Measurements from ENCODE around the gene CCDC106. TPM values are rescaled to one million over a fixed set of nuclear protein-coding genes. Genes with fewer than 3 reads are reported as not detected.

Gene CCDC106
- total RNA-seq, 2 experiments from 2014 or later, result 29.0 to 30.1 TPM

DNA sequence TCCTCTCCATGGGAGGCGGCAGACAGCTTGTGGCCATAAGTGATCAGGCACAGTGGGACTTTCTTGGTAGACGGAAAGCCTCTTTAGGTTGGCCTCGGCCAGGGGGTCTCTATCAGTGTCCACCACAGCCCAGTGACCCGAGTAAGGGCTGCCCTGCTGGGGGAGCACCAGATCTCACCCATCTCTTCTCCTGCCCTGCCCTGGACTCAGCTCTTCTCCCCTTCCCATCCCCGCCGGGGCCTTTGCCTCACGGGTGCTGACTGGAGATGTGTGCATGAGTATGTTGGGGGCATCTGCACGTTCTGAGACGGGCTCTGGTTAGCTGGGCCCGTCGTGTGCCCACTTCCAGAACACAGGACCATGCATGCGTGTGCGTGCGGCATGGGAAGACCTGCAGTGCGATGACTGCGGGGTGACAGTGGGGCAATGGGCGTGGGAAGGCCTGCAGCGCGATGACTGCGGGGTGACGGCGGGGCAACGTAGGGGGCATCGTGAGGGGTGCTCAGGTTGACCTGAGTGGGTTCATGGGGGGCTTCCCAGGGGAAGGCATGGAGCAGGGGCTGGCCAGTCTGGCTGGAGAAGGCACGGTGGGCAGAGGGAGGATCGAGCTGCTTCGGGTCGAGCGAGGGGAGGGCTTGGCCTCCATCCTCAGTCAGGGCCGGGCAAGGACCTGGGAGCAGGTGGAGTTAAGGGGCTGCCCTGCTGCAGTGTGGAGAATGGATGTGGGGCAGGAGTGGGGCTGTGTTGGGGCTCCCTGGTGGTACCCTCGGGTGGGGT, 42.9 kb downstream of the CCDC106 start:
- H3K4me3 ChIP-seq (ENCODE audit: low read depth, low read length, poor library complexity, severe bottlenecking), result no peak overlapping the region
- peaks cover 100% of the 10 kb centered on the region for H3K36me3 ChIP-seq (ENCODE audit: insufficient read depth, low read length)
- H3K9me2 ChIP-seq (ENCODE audit: insufficient read depth, low read length), result no peaks in the 10 kb centered on the region
- H3K27ac ChIP-seq (ENCODE audit: low read depth, low read length, poor library complexity, severe bottlenecking), result no peak overlapping the region
- no peak for DNase-seq (ENCODE audit: low spot score)
- no peaks in the 10 kb centered on the region for H3K4me1 ChIP-seq (ENCODE audit: insufficient read depth, low read length, poor library complexity, severe bottlenecking)
- TF ChIP-seq, protein P1, sequence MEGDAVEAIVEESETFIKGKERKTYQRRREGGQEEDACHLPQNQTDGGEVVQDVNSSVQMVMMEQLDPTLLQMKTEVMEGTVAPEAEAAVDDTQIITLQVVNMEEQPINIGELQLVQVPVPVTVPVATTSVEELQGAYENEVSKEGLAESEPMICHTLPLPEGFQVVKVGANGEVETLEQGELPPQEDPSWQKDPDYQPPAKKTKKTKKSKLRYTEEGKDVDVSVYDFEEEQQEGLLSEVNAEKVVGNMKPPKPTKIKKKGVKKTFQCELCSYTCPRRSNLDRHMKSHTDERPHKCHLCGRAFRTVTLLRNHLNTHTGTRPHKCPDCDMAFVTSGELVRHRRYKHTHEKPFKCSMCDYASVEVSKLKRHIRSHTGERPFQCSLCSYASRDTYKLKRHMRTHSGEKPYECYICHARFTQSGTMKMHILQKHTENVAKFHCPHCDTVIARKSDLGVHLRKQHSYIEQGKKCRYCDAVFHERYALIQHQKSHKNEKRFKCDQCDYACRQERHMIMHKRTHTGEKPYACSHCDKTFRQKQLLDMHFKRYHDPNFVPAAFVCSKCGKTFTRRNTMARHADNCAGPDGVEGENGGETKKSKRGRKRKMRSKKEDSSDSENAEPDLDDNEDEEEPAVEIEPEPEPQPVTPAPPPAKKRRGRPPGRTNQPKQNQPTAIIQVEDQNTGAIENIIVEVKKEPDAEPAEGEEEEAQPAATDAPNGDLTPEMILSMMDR (conservative IDR thresholded peaks at IDR 0.05; ENCODE audit: low read length), result no peak
- no peak for TF ChIP-seq EZH2phosphoT487 (IDR thresholded peaks at IDR 0.05; ENCODE audit: borderline replicate concordance, low read depth, low read length)
- no peak overlapping the region for H2AFZ ChIP-seq (ENCODE audit: low read length)
- intact Hi-C loops (cut with micrococcal nuclease; ENCODE audit: unreplicated experiment), result no loop called here
- no peak overlapping the region for H3K4me2 ChIP-seq (ENCODE audit: low read length)
- no peaks in the 10 kb centered on the region for H3K9me3 ChIP-seq (ENCODE audit: low read length)
- CTCF ChIA-PET (ENCODE audit: unreplicated experiment), result no interaction called here
- peaks cover 7% of the 10 kb centered on the region; the same call in 1 of the 2 replicates for H3K79me2 ChIP-seq (ENCODE audit: insufficient read depth, low read depth, low read length)
- BruUV-seq (replicated peaks), result no TSS peak
- POLR2A ChIA-PET, result no interaction called here
- no peaks in the 10 kb centered on the region for H4K20me1 ChIP-seq (ENCODE audit: insufficient read depth, low read length)

DNA sequence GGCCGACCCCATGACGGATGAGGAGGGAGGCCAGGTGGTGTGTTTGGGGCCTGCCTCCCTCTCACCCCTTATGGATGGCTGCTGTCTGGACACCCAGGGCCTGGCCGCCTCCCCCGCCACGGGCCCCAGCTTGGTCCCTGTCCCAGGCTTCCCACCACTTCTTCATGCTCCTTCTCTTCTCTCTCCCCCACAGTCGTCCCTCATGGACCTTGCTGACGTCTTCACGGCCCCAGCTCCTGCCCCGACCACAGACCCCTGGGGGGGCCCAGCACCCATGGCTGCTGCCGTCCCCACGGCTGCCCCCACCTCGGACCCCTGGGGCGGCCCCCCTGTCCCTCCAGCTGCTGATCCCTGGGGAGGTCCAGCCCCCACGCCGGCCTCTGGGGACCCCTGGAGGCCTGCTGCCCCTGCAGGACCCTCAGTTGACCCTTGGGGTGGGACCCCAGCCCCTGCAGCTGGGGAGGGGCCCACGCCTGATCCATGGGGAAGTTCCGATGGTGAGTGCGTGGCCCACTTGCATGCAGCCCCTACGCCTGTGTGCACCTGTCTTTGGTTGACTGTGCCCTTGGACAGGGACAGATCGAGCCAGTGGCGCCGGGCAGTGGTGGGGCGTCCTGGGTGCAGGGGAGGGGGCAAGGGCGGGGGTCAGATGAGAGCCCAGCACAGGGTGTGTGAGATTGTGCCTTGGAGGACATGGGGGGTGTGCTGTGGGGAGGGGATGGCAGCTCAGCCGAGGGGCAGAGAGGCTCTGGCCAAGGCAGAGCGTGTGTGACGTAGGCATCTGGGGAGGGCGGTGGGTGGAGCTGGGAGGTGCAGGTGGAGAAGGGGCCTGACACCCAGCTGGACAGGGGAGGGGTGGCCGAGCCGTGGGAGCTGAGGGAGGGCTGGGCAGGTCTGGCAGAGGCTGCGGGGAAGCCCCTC, 43.8 kb downstream of the CCDC106 start:
- no peak for DNase-seq (ENCODE audit: low spot score)
- BruUV-seq (replicated peaks), result no TSS peak
- Histone ChIP-seq H3K4me2 (ENCODE audit: low read length) (no peak overlapping the region), H3K4me1 (ENCODE audit: insufficient read depth, low read length, poor library complexity, severe bottlenecking) (no peaks in the 10 kb centered on the region), H3K36me3 (ENCODE audit: insufficient read depth, low read length) (peaks cover 100% of the 10 kb centered on the region), H4K20me1 (ENCODE audit: insufficient read depth, low read length) (no peaks in the 10 kb centered on the region), H2AFZ (ENCODE audit: low read length) (no peak overlapping the region), H3K9me2 (ENCODE audit: insufficient read depth, low read length) (no peaks in the 10 kb centered on the region), H3K27ac (ENCODE audit: low read depth, low read length, poor library complexity, severe bottlenecking) (no peak overlapping the region), H3K79me2 (ENCODE audit: insufficient read depth, low read depth, low read length) (peaks cover 3% of the 10 kb centered on the region; the same call in 1 of the 2 replicates), H3K9me3 (ENCODE audit: low read length) (no peaks in the 10 kb centered on the region), H3K4me3 (ENCODE audit: low read depth, low read length, poor library complexity, severe bottlenecking) (no peak overlapping the region)
- TF ChIP-seq, protein P1 (conservative IDR thresholded peaks at IDR 0.05; ENCODE audit: low read length), result no peak
- no peak for TF ChIP-seq EZH2phosphoT487 (IDR thresholded peaks at IDR 0.05; ENCODE audit: borderline replicate concordance, low read depth, low read length)
- ChIA-PET CTCF (ENCODE audit: unreplicated experiment) (no interaction called here), POLR2A (no interaction called here)
- intact Hi-C loops (cut with micrococcal nuclease; ENCODE audit: unreplicated experiment), result no loop called here

Measured in OCI-LY7 (cell line).